Midbrain (tissue), 1 donor: ENCODE data around the gene MACROH2A2.
"Not testable (repeated sequence)": the region's sequence is repeated elsewhere in the genome, so short reads cannot be mapped to it uniquely, and the experiment has no call there.

ENCODE experiments used
- DNase-seq: peaks from one replicate; lab custom pipeline; 2025; lab: John Stamatoyannopoulos, UW

Gene MACROH2A2

GRCh38 chr10:70101068-70101562 is 48.5 kb downstream of the MACROH2A2 start:
- DNase-seq: not testable (repeated sequence)

- DNase-seq: no peak
Observed at GRCh38 chr10:70101668-70102067, 49.0 kb downstream of the MACROH2A2 start.

- no peak for DNase-seq
Observed at GRCh38 chr10:70106958-70107791, 54.5 kb downstream of the MACROH2A2 start.

GRCh38 chr10:70109064-70109729 is 56.6 kb downstream of the MACROH2A2 start:
- DNase-seq: no peak

GRCh38 chr10:70111496-70111895 is 58.9 kb downstream of the MACROH2A2 start:
- DNase-seq: no peak

- no peak for DNase-seq
Observed at GRCh38 chr10:70112071-70112470, 59.4 kb downstream of the MACROH2A2 start.

- DNase-seq: no peak
Observed at GRCh38 chr10:70114902-70115301, 62.3 kb downstream of the MACROH2A2 start.

GRCh38 chr10:70115948-70116682 is 63.5 kb downstream of the MACROH2A2 start:
- DNase-seq: peak; percentile 8

GRCh38 chr10:70117646-70118045 is 65.0 kb downstream of the MACROH2A2 start:
- no peak for DNase-seq

- DNase-seq: no peak
Observed at GRCh38 chr10:70118196-70118595, 65.5 kb downstream of the MACROH2A2 start.

GRCh38 chr10:70119197-70119596 is 66.6 kb downstream of the MACROH2A2 start:
- DNase-seq: no peak

- DNase-seq: no peak
Observed at GRCh38 chr10:70119623-70120022, 67.0 kb downstream of the MACROH2A2 start.

GRCh38 chr10:70120417-70120816 is 67.8 kb downstream of the MACROH2A2 start:
- DNase-seq: no peak

- DNase-seq: no peak
Observed at GRCh38 chr10:70121281-70121949, 68.8 kb downstream of the MACROH2A2 start.

GRCh38 chr10:70122742-70123141 is 70.1 kb downstream of the MACROH2A2 start:
- DNase-seq: no peak

- DNase-seq: not testable (repeated sequence)
Observed at GRCh38 chr10:70123166-70123565, 70.5 kb downstream of the MACROH2A2 start.

- no peak for DNase-seq
Observed at GRCh38 chr10:70123817-70124216, 71.2 kb downstream of the MACROH2A2 start.

- no peak for DNase-seq
Observed at GRCh38 chr10:70124415-70124814, 71.8 kb downstream of the MACROH2A2 start.

- no peak for DNase-seq
Observed at GRCh38 chr10:70124918-70125317, 72.3 kb downstream of the MACROH2A2 start.

GRCh38 chr10:70125918-70126552 is 73.4 kb downstream of the MACROH2A2 start:
- DNase-seq: no peak

GRCh38 chr10:70126700-70127395 is 74.2 kb downstream of the MACROH2A2 start:
- no peak for DNase-seq
